HL-60 (cell line): ENCODE measurements around the gene CMBL.

Experiments used
- GABPA ChIP-seq: IDR thresholded peaks from 2 replicates; pipeline ENCODE4 v1.6.1; 2012; ENCODE audit warnings: low read depth
- POLR2AphosphoS5 ChIP-seq: IDR thresholded peaks from 2 replicates; pipeline ENCODE4 v1.6.1; 2012; ENCODE audit warnings: low read depth
- SPI1 ChIP-seq: IDR thresholded peaks from 2 replicates; pipeline ENCODE4 v1.6.1; 2012; ENCODE audit warnings: low read depth, mild to moderate bottlenecking, borderline replicate concordance
- TF ChIP-seq, protein P1 (sequence below): IDR thresholded peaks from one replicate; pipeline ENCODE4 v1.5.1; 2011; ENCODE audit warnings: low read length, control low read depth, inconsistent platforms; ENCODE audit not compliant: insufficient read depth
- TF ChIP-seq, protein P2 (sequence below): IDR thresholded peaks from 2 replicates; pipeline ENCODE4 v1.6.1; 2012; ENCODE audit warnings: low read depth; ENCODE audit not compliant: insufficient replicate concordance

DNA sequence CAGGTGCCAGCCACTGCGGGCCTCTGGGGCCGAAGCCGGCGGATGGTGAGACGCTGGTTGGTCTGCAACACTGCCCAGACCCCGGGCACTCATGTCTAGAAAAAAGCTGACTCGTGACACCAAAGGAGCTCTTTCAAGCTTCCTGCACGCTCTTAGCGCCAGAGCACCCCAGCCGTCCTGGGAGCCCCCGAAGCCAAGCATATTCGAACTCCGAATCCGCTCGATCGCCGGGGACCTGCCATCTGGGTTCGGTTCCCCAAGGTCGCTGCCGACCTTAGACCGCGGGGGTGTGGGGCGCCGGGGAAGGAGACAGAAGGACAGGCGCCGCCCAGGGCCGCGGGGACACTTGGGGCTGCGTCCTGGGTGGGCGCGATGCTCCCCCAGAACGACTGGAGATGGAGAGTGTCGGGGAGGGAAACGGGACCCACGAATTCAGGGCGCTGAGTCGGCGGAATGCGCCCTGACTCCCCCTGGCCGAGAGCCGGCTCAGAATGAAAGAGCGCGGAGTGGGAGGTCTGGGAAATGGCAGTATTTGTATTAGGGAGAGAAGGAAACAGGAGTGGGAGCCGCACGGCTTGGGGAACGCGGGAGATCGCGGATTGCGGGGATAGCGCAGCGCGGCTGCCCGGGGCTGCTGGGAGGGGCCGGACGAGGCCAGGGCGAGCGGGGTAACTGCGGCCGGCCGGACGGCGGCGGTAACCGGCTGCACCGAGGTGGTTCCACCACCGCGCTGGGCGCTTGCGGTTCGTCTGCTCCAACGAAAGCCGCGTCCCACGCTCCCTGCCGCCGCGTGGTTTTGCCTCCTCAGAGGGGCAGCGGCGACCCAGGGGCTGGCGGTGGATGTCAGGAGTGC lies 25.7 kb upstream of the CMBL start:
- TF ChIP-seq, protein P1, sequence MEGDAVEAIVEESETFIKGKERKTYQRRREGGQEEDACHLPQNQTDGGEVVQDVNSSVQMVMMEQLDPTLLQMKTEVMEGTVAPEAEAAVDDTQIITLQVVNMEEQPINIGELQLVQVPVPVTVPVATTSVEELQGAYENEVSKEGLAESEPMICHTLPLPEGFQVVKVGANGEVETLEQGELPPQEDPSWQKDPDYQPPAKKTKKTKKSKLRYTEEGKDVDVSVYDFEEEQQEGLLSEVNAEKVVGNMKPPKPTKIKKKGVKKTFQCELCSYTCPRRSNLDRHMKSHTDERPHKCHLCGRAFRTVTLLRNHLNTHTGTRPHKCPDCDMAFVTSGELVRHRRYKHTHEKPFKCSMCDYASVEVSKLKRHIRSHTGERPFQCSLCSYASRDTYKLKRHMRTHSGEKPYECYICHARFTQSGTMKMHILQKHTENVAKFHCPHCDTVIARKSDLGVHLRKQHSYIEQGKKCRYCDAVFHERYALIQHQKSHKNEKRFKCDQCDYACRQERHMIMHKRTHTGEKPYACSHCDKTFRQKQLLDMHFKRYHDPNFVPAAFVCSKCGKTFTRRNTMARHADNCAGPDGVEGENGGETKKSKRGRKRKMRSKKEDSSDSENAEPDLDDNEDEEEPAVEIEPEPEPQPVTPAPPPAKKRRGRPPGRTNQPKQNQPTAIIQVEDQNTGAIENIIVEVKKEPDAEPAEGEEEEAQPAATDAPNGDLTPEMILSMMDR = peak; percentile 3
- TF ChIP-seq, protein P2, sequence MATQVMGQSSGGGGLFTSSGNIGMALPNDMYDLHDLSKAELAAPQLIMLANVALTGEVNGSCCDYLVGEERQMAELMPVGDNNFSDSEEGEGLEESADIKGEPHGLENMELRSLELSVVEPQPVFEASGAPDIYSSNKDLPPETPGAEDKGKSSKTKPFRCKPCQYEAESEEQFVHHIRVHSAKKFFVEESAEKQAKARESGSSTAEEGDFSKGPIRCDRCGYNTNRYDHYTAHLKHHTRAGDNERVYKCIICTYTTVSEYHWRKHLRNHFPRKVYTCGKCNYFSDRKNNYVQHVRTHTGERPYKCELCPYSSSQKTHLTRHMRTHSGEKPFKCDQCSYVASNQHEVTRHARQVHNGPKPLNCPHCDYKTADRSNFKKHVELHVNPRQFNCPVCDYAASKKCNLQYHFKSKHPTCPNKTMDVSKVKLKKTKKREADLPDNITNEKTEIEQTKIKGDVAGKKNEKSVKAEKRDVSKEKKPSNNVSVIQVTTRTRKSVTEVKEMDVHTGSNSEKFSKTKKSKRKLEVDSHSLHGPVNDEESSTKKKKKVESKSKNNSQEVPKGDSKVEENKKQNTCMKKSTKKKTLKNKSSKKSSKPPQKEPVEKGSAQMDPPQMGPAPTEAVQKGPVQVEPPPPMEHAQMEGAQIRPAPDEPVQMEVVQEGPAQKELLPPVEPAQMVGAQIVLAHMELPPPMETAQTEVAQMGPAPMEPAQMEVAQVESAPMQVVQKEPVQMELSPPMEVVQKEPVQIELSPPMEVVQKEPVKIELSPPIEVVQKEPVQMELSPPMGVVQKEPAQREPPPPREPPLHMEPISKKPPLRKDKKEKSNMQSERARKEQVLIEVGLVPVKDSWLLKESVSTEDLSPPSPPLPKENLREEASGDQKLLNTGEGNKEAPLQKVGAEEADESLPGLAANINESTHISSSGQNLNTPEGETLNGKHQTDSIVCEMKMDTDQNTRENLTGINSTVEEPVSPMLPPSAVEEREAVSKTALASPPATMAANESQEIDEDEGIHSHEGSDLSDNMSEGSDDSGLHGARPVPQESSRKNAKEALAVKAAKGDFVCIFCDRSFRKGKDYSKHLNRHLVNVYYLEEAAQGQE = no peak
- TF ChIP-seq POLR2AphosphoS5 = no peak
- TF ChIP-seq GABPA = no peak
- no peak for TF ChIP-seq SPI1
